ENCODE results near the gene P2RY13.

Gene P2RY13

DNA sequence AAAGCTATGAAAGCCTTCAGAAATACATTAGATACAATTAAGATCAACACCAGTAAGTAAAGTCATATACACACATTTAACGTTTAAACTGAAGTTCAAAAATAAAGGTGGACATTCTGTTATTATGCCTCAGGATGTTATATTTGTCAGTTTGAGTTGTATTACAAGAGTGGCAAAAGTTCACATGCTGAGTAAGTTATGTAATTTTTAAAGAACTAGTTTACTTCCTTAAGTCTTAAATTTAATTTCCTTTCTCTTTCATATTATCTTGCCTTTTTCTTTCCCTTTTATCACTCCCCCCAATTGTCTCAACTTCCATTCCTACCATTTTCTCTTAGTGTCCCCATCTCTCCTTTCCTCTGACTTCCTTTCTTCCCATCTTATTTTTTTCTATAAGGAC is 7.8 kb downstream of the P2RY13 start:
- H3K36me3 ChIP-seq (ENCODE audit: control insufficient read depth, insufficient read depth, low read length) = no peaks in the 10 kb centered on the region
- no CpG with 5 or more reads among the region's 1 CpG for WGBS, 2 experiments (ENCODE audit: insufficient coverage in 2 of 2)
- no peak overlapping the region for H3K4me3 ChIP-seq (ENCODE audit: extremely low read depth, insufficient read depth, low read length, poor library complexity, severe bottlenecking)

DNA sequence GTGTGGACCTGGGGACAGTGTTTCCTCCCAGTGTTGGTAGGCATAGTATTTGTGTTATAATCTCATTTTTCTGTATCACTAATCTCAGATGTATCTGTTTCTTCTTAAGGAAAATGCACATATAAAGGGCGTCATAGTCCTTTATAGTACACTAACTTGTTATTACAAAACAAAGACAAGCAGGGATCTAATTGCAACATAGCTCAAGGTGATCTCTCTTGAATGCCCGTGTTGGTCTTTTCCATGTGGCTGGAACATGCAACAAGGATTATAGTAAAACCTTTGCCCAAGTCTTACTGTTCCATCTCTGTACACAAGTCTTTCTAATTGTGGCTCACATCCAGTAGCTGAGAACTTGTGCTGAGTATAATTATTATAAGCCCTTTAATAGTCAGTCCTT is 9.2 kb downstream of the P2RY13 start:
- H3K36me3 ChIP-seq (ENCODE audit: control insufficient read depth, insufficient read depth, low read length) = no peaks in the 10 kb centered on the region
- H3K9me3 ChIP-seq (ENCODE audit: control insufficient read depth, low read length) = no peaks in the 10 kb centered on the region
- H3K4me3 ChIP-seq (ENCODE audit: extremely low read depth, insufficient read depth, low read length, poor library complexity, severe bottlenecking) = no peak overlapping the region
- WGBS, 2 experiments (ENCODE audit: insufficient coverage in 2 of 2) = 100% methylated on average over 1 of the region's 2 CpGs
- H3K4me1 ChIP-seq (ENCODE audit: control insufficient read depth, insufficient read depth, low read length, poor library complexity, severe bottlenecking) = peaks cover 13% of the 10 kb centered on the region
- no peak overlapping the region for H3K27ac ChIP-seq (ENCODE audit: low read depth, low read length, severe bottlenecking)

More for the DNA sequence above, 7.8 kb downstream of the P2RY13 start:
- Histone ChIP-seq H3K9me3 (ENCODE audit: control insufficient read depth, low read length) (no peaks in the 10 kb centered on the region), H3K27ac (ENCODE audit: low read depth, low read length, severe bottlenecking) (no peak overlapping the region), H3K4me1 (ENCODE audit: control insufficient read depth, insufficient read depth, low read length, poor library complexity, severe bottlenecking) (peaks cover 9% of the 10 kb centered on the region)

DNA sequence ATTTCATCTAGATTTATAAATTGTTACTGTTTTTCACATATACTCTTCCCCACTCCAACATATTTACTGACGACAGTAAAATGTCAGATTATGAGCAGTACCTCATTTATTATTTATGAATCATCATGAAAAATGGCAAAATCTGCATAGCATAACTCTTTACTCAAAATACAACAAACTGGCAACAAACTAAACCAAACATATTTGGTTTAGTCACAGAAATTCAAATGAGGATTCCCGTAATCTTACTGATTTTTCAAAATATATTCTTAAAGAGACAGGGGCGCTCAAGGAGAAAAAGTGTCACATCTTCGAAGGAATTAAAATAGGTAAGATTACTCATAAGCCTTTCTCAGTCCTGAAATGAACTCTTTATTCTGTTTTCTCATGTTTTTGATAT is 9.7 kb downstream of the P2RY13 start:
- no peaks in the 10 kb centered on the region for H3K36me3 ChIP-seq (ENCODE audit: control insufficient read depth, insufficient read depth, low read length)
- 100% methylated on average over 3 of the region's 4 CpGs; no CpG with 5 or more reads in 1 of the 2 experiments for WGBS, 2 experiments (ENCODE audit: insufficient coverage in 2 of 2)
- no peaks in the 10 kb centered on the region for H3K9me3 ChIP-seq (ENCODE audit: control insufficient read depth, low read length)
- H3K4me3 ChIP-seq (ENCODE audit: extremely low read depth, insufficient read depth, low read length, poor library complexity, severe bottlenecking) = no peak overlapping the region
- H3K4me1 ChIP-seq (ENCODE audit: control insufficient read depth, insufficient read depth, low read length, poor library complexity, severe bottlenecking) = peaks cover 17% of the 10 kb centered on the region
- no peak overlapping the region for H3K27ac ChIP-seq (ENCODE audit: low read depth, low read length, severe bottlenecking)

DNA sequence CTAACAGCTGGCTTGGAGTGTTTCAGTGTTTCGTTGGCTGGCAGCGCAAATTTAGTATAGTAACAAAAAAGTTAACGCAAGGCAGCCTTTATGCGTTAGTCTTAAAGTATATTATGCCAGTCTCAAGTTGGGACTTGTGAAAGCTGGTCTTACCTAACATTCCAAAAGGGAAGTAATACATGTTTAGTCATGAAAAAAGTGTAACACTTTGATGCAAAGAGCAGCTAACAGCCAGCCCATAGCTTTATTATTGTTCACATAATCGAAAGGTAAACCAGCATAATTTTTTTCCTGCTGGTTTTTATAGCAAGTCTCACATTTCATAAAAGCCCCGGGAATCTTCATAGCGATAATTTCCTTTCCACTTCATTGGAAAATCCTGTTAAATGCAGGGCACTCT is 10.4 kb downstream of the P2RY13 start:
- no peak overlapping the region for H3K4me3 ChIP-seq (ENCODE audit: extremely low read depth, insufficient read depth, low read length, poor library complexity, severe bottlenecking)
- no peaks in the 10 kb centered on the region for H3K9me3 ChIP-seq (ENCODE audit: control insufficient read depth, low read length)
- H3K27ac ChIP-seq (ENCODE audit: low read depth, low read length, severe bottlenecking) = no peak overlapping the region
- no peaks in the 10 kb centered on the region for H3K36me3 ChIP-seq (ENCODE audit: control insufficient read depth, insufficient read depth, low read length)
- WGBS, 2 experiments (ENCODE audit: insufficient coverage in 2 of 2) = 88 to 95% methylated on average over 5 to 6 of the region's 7 CpGs
- peaks cover 17% of the 10 kb centered on the region for H3K4me1 ChIP-seq (ENCODE audit: control insufficient read depth, insufficient read depth, low read length, poor library complexity, severe bottlenecking)

DNA sequence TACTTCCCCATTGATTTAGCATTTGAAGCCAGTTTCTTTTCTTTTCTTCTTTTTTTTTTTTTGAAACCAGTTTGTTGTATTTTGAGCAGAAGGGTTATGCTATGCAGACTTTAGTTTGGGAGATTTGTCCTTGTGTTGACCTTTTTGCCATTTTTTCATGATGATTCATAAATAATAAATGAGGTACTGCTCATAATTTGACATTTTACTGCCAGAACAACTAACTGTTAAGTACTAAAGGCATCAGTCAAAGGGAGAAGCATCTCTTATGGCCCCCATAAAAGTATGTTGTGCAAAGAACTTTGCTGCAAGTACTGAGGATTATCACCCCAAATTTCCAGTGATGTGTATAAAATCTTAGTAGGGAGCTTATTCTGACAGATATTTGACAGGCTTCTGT is 11.0 kb downstream of the P2RY13 start:
- Histone ChIP-seq H3K36me3 (ENCODE audit: control insufficient read depth, insufficient read depth, low read length) (no peaks in the 10 kb centered on the region), H3K9me3 (ENCODE audit: control insufficient read depth, low read length) (no peaks in the 10 kb centered on the region), H3K4me1 (ENCODE audit: control insufficient read depth, insufficient read depth, low read length, poor library complexity, severe bottlenecking) (peaks cover 17% of the 10 kb centered on the region), H3K4me3 (ENCODE audit: extremely low read depth, insufficient read depth, low read length, poor library complexity, severe bottlenecking) (no peak overlapping the region), H3K27ac (ENCODE audit: low read depth, low read length, severe bottlenecking) (no peak overlapping the region)

DNA sequence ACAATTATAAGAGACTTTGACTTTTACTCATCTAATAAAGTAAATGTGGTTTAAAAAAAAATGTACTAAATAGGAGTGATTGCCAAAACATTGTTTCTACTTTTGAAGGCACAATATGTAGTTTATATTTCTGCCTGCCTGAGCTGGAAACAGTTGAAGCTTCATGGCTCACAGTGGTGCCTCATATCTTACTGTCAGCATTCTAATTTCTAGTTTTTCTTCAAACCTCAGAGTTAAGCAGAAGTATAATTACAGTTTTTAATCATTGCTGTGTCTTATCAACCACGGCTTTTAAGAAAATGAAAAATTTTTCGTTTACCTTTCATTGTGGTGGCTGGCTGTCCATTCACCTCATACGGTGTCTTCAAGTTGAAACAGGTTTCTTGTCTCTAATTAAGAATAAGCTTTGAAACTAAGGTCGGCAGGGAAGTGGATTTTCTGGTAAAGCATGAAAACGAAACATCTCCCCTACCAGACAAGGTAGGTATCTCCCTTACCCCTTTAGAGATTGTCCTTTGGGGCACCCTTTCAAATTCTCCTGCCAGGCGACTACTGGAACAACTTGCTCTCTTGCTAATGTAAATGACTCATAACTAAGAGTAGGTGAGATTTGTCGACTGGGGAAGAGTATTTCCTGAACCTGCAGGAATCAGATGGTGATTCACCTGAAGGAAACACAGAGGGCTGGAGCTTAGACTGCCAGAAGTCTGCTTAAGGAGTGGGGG is 12.9 kb downstream of the P2RY13 start, which contains the start of gene GPR87:
TSS of gene GPR87 (minus strand) at position 554 of the 725 bp plus-strand sequence. CDS start 16,720 bp downstream, outside the sequence.
- Histone ChIP-seq H3K4me3 (ENCODE audit: extremely low read depth, insufficient read depth, low read length, poor library complexity, severe bottlenecking) (peak within 1 kb of the TSS; percentile 14), H3K36me3 (ENCODE audit: control insufficient read depth, insufficient read depth, low read length) (no peaks in the 10 kb centered on the region), H3K9me3 (ENCODE audit: control insufficient read depth, low read length) (no peaks in the 10 kb centered on the region), H3K27ac (ENCODE audit: low read depth, low read length, severe bottlenecking) (peak within 1 kb of the TSS; percentile 68), H3K4me1 (ENCODE audit: control insufficient read depth, insufficient read depth, low read length, poor library complexity, severe bottlenecking) (peaks cover 17% of the 10 kb centered on the region)
- WGBS, 2 experiments (ENCODE audit: insufficient coverage in 2 of 2) = 67 to 84% methylated on average over 2 to 4 of the region's 7 CpGs

DNA sequence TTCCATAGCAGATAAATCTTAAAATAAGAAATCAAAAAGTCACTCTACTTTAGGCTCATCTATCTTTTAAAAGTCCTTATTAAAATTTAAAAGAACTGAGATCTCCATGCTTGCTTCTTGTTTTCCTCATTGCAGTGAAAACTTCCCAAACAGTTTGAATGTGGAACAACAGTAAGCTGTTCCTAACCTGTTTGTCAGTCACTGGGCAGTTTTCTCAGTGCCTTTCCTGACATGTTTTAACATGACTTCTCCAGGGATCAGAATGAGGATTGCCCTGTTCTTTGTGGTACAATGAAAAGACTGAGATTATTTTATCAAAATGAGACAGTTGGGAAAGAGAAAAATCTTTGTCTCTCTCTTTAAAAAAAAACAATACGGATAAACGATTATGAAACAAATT is 13.5 kb downstream of the P2RY13 start:
- Histone ChIP-seq H3K27ac (ENCODE audit: low read depth, low read length, severe bottlenecking) (peak overlapping the region; percentile 68), H3K4me3 (ENCODE audit: extremely low read depth, insufficient read depth, low read length, poor library complexity, severe bottlenecking) (no peak overlapping the region), H3K4me1 (ENCODE audit: control insufficient read depth, insufficient read depth, low read length, poor library complexity, severe bottlenecking) (peaks cover 17% of the 10 kb centered on the region), H3K9me3 (ENCODE audit: control insufficient read depth, low read length) (no peaks in the 10 kb centered on the region), H3K36me3 (ENCODE audit: control insufficient read depth, insufficient read depth, low read length) (no peaks in the 10 kb centered on the region)
- WGBS, 2 experiments (ENCODE audit: insufficient coverage in 2 of 2) = no CpG with 5 or more reads among the region's 2 CpGs

DNA sequence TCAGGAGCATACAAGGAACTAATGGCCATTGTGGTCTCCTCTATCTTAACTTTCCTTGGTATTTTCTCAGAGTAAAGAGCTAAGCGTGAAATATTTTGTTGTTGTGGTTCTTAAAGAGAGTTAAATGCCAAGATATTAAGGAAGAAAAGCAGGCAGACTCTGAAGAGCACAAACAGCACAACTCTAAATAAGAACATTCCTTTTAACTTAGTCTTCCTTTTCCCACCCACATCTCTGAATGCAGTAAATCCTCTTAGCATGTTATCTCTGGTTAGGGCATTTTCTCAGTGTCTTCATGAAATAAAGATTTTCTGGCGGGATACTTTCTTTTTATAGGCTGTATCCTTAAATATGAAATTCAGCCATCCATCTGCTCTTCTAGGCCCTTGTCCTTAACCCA is 14.2 kb downstream of the P2RY13 start:
- no peaks in the 10 kb centered on the region for H3K36me3 ChIP-seq (ENCODE audit: control insufficient read depth, insufficient read depth, low read length)
- H3K9me3 ChIP-seq (ENCODE audit: control insufficient read depth, low read length) = no peaks in the 10 kb centered on the region
- peak overlapping the region; percentile 68 for H3K27ac ChIP-seq (ENCODE audit: low read depth, low read length, severe bottlenecking)
- peaks cover 17% of the 10 kb centered on the region for H3K4me1 ChIP-seq (ENCODE audit: control insufficient read depth, insufficient read depth, low read length, poor library complexity, severe bottlenecking)
- 100% methylated on average over 1 of the region's 2 CpGs; no CpG with 5 or more reads in 1 of the 2 experiments for WGBS, 2 experiments (ENCODE audit: insufficient coverage in 2 of 2)
- no peak overlapping the region for H3K4me3 ChIP-seq (ENCODE audit: extremely low read depth, insufficient read depth, low read length, poor library complexity, severe bottlenecking)

DNA sequence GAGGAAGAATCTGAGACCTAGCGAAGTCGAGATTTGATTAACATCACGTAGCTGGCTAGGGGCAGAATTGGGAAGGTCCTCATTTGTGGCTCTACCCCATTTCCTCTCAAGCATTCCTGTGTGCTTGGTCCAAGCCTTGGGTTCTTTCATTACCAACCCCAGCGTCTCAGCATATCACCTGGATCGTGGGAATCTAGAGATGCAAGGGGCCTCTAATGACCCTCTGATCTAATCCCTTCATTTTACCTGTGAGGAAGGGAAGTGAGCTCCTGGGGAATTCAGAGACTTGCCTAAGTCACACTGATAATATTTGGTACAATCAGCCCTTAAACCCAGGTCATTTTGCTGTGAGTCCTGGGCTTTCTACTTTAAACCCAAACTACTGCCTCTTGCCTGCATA is 14.8 kb downstream of the P2RY13 start:
- WGBS, 2 experiments (ENCODE audit: insufficient coverage in 2 of 2) = 81 to 100% methylated on average over 3 of the region's 5 CpGs
- no peaks in the 10 kb centered on the region for H3K9me3 ChIP-seq (ENCODE audit: control insufficient read depth, low read length)
- H3K4me3 ChIP-seq (ENCODE audit: extremely low read depth, insufficient read depth, low read length, poor library complexity, severe bottlenecking) = no peak overlapping the region
- H3K36me3 ChIP-seq (ENCODE audit: control insufficient read depth, insufficient read depth, low read length) = no peaks in the 10 kb centered on the region
- H3K27ac ChIP-seq (ENCODE audit: low read depth, low read length, severe bottlenecking) = peak overlapping the region; percentile 68
- H3K4me1 ChIP-seq (ENCODE audit: control insufficient read depth, insufficient read depth, low read length, poor library complexity, severe bottlenecking) = peaks cover 17% of the 10 kb centered on the region

DNA sequence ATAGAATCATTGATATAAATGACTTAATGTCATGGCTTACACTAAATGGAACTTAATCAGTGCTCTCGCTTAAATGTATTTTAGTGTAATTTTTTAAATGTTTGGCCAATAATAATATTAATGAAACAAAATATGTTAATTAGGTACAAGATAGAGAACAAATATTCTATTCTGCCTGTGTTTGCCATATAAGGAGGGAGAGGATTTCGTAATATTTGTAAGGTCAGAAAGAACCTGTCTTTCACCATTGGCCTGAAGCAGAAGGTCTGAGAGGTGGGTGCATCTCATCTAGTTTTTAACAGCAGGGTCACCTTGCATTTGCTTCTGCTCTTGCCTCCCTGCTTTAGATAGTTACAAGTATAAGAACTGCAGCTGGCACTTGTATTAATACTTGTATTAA is 15.2 kb downstream of the P2RY13 start:
- H3K4me3 ChIP-seq (ENCODE audit: extremely low read depth, insufficient read depth, low read length, poor library complexity, severe bottlenecking) = no peak overlapping the region
- peak overlapping the region; percentile 68 for H3K27ac ChIP-seq (ENCODE audit: low read depth, low read length, severe bottlenecking)
- 100% methylated on average over 1 of the region's 2 CpGs for WGBS, 2 experiments (ENCODE audit: insufficient coverage in 2 of 2)

DNA sequence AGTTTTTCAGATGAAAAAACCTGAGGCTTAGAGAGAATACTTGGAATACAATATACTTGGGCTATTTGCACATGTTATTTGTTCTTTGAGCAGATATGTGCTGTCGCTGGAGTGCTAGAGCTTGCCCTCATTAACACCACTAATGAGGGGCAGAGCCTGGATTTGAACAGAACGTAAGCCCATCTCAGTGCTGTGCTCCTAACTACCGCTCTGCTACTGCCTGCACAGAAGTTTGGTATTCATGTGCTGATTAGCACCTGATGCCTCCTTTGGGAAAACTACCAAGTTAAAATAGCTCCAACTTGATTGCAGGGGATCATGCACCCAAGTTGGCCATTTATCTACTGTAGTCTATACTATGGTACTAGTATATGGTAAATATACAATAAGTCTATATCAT is 16.4 kb downstream of the P2RY13 start:
- H3K4me1 ChIP-seq (ENCODE audit: control insufficient read depth, insufficient read depth, low read length, poor library complexity, severe bottlenecking) = peaks cover 17% of the 10 kb centered on the region
- 67 to 83% methylated on average over 1 to 3 of the region's 3 CpGs for WGBS, 2 experiments (ENCODE audit: insufficient coverage in 2 of 2)
- H3K4me3 ChIP-seq (ENCODE audit: extremely low read depth, insufficient read depth, low read length, poor library complexity, severe bottlenecking) = no peak overlapping the region
- H3K9me3 ChIP-seq (ENCODE audit: control insufficient read depth, low read length) = no peaks in the 10 kb centered on the region
- no peaks in the 10 kb centered on the region for H3K36me3 ChIP-seq (ENCODE audit: control insufficient read depth, insufficient read depth, low read length)
- H3K27ac ChIP-seq (ENCODE audit: low read depth, low read length, severe bottlenecking) = no peak overlapping the region

More for the DNA sequence above, 15.2 kb downstream of the P2RY13 start:
- Histone ChIP-seq H3K9me3 (ENCODE audit: control insufficient read depth, low read length) (no peaks in the 10 kb centered on the region), H3K36me3 (ENCODE audit: control insufficient read depth, insufficient read depth, low read length) (no peaks in the 10 kb centered on the region), H3K4me1 (ENCODE audit: control insufficient read depth, insufficient read depth, low read length, poor library complexity, severe bottlenecking) (peaks cover 17% of the 10 kb centered on the region)
